HG02884 (cell line): Measurements from ENCODE around the gene CAVIN2.

Source experiments
- ATAC-seq: cut with Tn5 transposase; IDR thresholded peaks from one replicate; pipeline ENCODE4 v1.9.1; 2021; ENCODE audit warnings: mild to moderate bottlenecking, moderate library complexity; ENCODE audit not compliant: unreplicated experiment

The CAVIN2 gene

DNA sequence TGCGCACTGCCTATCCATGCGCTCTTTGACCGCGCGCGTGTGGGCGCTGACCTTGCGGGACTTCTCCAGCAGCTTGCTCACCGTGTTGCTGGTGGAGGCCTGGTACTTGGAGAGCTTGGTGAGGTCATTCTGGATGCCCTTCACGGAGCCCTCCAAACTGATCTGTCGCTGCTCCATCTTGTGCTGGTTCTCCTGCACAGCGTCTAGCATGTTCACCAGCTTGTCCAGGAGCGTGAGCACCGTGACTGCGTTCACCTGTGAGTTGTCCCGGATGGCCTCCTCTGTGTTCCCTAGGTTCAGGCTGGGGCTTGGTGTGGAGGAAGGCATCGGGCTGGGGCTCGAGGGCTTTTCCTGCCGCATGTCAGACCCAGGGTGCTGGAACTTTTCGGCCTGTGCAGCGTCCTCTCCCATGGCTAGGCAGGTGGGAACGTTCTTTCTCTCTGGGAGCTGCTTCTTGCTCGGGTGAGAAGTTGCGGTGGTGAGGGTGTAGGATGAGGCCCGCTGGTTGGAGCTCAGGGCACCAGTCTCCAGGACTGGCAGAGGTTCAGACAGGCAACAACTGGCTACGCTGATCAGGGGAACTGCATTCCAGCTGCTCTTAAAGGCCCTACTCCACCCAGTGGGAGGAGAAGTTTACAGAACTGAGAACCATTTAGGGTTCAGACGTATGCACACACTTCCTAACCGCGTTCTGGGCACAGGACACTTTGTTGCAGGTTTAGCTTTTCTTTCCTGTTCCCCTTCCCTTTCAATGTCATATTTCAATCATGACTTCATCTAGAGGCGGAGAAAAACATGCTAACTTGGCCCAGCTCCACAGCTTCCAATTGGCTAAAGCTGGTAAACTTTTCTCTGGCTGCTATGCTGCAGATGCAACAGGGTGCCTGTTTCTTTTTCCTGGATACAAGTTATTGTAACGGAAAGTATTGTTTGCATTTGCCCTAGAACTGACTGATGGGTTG, at the start of gene CAVIN2:
Gene CAVIN2 (minus strand): TSS at position 574 of the 962 bp plus-strand sequence. CDS start 163 bp downstream, at position 411.
- ATAC-seq = peak; percentile 44

GRCh38 chr2:191895743-191896142, 48.9 kb upstream of the CAVIN2 start:
- no peak for ATAC-seq

GRCh38 chr2:191895195-191895594, 48.3 kb upstream of the CAVIN2 start:
- no peak for ATAC-seq

- peak; percentile 60 for ATAC-seq
These were observed 47.8 kb upstream of the CAVIN2 start for GRCh38 chr2:191894681-191895147.

DNA sequence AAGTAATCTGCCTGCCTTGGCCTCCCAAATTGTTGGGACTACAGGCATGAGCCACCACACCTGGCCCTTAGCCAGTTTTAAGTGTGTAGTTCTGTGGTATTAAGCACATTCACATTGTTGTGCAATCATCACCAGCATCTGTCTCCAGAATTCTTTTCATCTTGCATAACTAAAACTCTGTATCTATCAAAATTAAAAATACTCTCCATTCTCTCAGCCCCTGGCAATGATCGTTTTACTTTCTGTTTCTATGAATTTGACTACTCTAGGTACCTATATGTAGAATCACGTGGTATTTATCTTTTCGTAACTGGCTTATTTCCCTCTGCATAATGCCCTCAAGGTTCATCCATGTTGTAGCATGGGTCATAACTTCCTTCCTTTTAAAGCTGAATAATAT, 45.5 kb upstream of the CAVIN2 start:
- ATAC-seq = no peak

DNA sequence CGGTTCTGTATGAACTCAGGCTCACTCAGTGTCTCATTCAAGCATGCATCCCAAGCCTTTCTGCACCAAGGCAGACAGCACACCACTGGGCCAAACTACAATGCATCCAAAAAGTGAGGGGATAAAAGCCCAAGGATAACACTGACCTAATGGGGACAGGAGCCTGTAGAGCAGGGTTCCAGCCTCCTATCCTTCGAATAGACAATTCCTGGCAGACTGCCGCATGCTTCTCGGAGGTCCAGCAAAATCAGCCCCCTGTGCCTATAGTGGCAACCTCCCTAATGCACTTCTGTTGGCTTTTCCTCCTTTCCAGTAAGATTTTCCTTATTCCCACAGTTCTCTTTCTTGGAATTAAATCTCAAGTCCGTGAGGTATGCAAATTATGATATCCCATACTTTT, 44.8 kb upstream of the CAVIN2 start:
- ATAC-seq = no peak

GRCh38 chr2:191889931-191890330, 43.0 kb upstream of the CAVIN2 start:
- no peak for ATAC-seq

GRCh38 chr2:191888400-191889166, 41.7 kb upstream of the CAVIN2 start:
- no peak for ATAC-seq

DNA sequence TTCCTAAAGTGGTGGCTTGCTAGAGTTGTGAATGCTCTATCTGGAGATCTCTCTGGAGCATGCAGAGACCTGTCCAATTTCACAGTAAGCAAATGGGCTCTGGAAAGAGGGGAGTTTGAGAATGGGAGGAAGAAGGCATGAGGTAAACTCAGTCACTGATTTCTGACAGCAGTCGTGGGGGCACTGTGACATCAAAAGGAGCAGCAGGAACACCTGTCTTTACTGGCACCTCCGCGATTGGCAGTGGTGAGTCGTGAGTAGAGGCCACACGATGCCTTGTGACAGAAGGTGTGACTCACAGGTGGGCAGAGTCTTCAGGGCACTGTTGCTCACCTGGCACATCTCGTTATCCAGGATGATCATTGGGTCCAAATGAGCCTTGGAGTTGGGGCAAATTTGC, 38.8 kb upstream of the CAVIN2 start:
- ATAC-seq = no peak

DNA sequence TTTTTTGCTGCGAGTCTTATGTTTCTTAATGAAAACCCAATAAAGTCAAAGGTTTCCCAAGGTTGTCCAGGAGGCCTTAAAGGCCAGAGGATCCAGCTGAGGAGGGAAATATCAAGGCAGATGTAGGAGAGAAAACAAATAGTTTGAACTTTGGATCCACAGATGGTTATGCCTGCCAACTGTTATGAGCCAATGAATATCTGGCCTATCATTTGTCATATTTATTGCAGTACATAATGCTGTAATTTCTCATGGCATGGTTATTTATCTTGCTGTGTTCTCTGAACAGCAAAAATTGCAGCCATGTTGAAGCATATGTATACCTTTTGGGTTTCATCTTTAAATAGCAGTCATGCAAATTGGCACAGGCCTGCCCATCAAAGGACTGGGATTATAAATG, 38.2 kb upstream of the CAVIN2 start:
- ATAC-seq = no peak

GRCh38 chr2:191881982-191882816, 35.3 kb upstream of the CAVIN2 start:
- ATAC-seq = no peak

DNA sequence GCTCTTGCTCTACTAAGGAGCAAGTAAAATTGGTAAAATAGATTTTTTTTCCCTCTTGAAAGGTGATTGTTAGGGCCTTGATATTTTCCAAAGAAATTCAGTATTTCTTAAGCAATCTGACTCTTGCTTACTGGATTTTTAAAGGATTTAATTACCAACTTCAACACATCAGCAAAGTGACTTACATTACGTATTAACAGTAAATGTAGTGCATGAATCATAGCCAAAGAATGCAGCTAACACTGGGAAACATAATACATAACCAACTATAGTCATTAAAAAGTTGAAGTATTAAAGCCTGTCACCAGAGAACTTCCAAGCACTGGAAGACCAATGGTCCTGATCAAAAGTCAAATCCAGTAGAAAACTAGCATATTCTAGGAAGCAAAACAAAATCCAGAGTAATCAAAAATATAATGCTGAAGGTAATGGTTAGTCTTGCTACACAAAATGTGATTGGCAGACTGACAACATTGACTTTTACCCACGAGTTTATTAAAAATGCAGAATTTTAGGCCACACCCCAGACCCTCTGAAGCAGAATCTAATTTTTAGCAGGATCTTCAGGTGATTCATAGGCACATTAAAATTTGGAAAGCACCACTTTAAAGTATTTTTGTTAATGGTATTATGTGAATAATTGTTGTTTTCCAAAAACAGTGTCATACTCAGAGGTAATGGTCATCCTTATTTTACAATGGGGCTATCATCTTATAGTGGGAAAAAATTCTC, 31.8 kb upstream of the CAVIN2 start:
- no peak for ATAC-seq

DNA sequence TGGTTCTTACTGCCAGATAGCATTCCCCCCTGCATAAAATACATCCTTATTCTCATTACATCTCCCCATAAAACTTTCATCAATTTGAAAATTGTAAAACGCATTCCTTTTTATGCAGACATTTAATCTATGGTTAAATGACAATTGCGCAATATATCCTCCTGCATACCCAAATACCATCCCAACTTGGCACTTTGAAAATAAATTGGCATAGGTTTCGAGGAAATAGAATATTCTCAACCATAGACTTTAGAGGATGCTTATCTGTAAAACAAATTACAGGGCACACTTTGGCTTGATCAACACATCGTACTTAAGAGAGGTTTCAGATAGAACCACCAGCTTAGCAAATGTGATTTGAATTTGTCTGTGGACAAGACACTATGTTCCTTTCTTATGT, 31.0 kb upstream of the CAVIN2 start:
- ATAC-seq = no peak

GRCh38 chr2:191875859-191876258, 29.0 kb upstream of the CAVIN2 start:
- no peak for ATAC-seq

- no peak for ATAC-seq
These were observed 23.9 kb upstream of the CAVIN2 start for GRCh38 chr2:191870744-191871143.

GRCh38 chr2:191869781-191870180, 22.9 kb upstream of the CAVIN2 start:
- no peak for ATAC-seq

GRCh38 chr2:191869178-191869577, 22.3 kb upstream of the CAVIN2 start:
- no peak for ATAC-seq

- no peak for ATAC-seq
These were observed 20.6 kb upstream of the CAVIN2 start for GRCh38 chr2:191867507-191867847.

DNA sequence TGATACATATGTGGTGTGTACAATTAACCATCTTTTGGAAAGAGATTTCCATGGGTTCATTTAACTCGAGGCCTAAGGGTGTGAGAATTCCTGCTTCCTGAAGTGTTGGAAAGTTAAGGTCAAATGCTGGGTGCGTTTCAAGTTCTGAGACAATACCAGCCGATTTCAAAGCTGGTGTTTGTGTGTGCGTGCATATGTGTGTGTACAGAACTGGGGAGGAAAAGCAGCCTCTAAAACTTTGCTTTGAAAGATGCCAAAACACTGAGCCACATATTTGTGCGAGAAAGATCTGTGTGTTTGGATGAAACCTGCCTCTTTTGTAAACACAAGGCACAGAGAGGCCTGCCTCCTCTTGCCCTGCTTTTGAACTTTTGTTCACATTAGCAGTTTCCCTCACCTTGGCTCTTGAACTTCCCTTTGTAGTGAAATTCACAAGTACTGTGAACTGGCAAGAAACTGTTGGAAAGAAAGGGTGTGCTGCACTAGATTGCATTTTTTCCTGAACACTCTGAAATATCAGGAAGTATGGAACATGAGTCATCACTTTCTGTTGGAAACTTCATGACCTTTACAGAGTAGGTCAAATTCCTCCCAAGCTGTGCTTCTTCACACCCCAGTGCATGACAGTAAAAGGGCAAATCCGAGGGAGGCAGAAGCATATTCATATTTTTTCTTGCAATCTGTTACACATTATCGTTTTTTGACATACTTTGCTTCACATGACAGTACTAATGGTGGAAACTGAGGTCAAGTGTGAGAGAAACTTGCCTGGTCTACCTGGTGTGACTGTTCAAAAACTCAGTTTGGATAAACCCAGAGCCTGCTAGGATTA, 20.0 kb upstream of the CAVIN2 start:
- no peak for ATAC-seq
